Measurements from ENCODE around the gene PDPK1.
"Not testable (repeated sequence)": the region's sequence is repeated elsewhere in the genome, so short reads cannot be mapped to it uniquely, and the experiment has no call there.

The PDPK1 gene

GRCh38 chr16:2531371-2531695 lies 6.5 kb upstream of the PDPK1 start, which contains the start of gene CEMP1:
TSS of gene CEMP1 (minus strand) at chr16:2531408. CDS start at chr16:2531073, 335 bp downstream.
- H3K4me3 ChIP-seq (ENCODE audit: low read depth, low read length), result peak within 1 kb of the TSS; percentile 51
- TF ChIP-seq POLR2A (IDR thresholded peaks at IDR 0.05; ENCODE audit: extremely low read depth, insufficient read length) (no peak), MYC (IDR thresholded peaks at IDR 0.05; ENCODE audit: low read depth, low read length) (no peak), CTCF (IDR thresholded peaks at IDR 0.05; ENCODE audit: low read depth, low read length) (no peak)
- TF ChIP-seq, protein P1, sequence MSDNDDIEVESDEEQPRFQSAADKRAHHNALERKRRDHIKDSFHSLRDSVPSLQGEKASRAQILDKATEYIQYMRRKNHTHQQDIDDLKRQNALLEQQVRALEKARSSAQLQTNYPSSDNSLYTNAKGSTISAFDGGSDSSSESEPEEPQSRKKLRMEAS (IDR thresholded peaks at IDR 0.05; ENCODE audit: low read depth, low read length), result no peak
- no peak for DNase-seq (ENCODE audit: low read depth)

GRCh38 chr16:2531696-2532493 lies 5.9 kb upstream of the PDPK1 start:
- TF ChIP-seq MYC (IDR thresholded peaks at IDR 0.05; ENCODE audit: low read depth, low read length) (no peak), CTCF (IDR thresholded peaks at IDR 0.05; ENCODE audit: low read depth, low read length) (no peak), POLR2A (IDR thresholded peaks at IDR 0.05; ENCODE audit: extremely low read depth, insufficient read length) (peak; percentile 50)
- TF ChIP-seq, protein P1 (IDR thresholded peaks at IDR 0.05; ENCODE audit: low read depth, low read length), result peak; percentile 83
- H3K4me3 ChIP-seq (ENCODE audit: low read depth, low read length), result peak overlapping the region; percentile 51
- peak; percentile 96 for DNase-seq (ENCODE audit: low read depth)

DNA sequence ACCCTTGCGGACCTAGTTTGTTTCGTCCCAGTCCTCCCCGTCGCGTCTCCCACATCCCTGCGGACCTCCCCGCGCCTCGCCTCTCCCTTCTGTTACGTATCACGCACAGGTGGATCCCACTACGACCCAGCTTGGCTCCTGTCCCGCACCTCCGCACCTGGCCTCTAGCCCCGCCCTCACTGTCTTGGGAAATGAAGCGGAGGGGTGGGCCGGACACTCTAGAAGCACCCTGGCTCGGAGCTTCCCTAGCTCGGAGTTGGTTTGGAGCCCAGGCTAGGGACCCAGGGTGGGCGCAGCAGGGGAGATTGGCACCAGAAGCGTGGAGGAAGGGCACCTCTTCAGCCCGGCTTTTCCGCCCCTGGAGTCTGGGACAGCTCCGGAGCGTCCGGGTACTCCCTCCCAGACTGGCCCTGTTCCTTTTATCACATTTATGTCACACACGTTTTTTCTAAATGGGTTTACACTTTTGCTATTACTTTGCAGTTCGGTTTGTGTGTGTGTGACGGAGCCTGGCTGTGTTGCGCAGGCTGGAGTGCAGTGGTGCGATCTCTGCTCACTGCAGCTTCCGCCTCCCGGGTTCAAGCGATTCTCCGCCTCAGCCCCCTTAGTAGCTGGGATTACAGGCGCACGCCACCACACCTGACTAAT lies 5.2 kb upstream of the PDPK1 start:
- DNase-seq (ENCODE audit: low read depth), result peak; percentile 67
- TF ChIP-seq MYC (IDR thresholded peaks at IDR 0.05; ENCODE audit: low read depth, low read length) (no peak), POLR2A (IDR thresholded peaks at IDR 0.05; ENCODE audit: extremely low read depth, insufficient read length) (peak; percentile 1), CTCF (IDR thresholded peaks at IDR 0.05; ENCODE audit: low read depth, low read length) (no peak)
- TF ChIP-seq, protein P1 (IDR thresholded peaks at IDR 0.05; ENCODE audit: low read depth, low read length), result 0 out of 2 replicates have a peak, but pooled peaks have one; percentile 2
- H3K4me3 ChIP-seq (ENCODE audit: low read depth, low read length), result peak overlapping the region; percentile 51

DNA sequence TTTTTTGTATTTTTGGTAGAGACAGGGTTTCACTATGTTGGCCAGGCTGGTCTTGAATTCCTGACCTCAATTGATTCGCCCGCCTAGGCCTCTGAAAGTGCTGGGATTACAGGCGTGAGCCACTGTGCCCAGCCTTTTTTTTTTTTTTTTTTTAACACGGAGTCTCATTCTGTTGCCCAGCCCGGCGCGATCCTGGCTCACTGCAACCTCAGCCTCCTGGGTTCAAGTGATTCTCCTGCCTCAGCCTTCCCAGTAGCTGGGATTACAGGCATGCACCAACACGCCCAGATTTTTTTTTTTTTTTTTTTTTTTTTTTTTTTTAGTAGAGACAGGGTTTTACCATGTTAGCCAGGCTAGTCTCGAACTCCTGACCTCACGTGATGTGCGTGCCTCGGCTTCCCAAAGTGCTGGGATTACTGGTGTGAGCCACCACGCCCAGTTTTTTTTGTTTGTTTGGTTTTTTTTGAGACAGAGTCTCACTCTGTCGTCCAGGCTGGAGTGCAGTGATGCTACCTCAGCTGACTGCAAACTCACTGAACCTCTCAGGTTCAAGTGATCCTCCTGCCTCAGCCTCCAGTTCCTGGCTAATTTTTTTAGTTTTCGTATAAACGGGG lies 4.6 kb upstream of the PDPK1 start:
- not testable (repeated sequence) for DNase-seq (ENCODE audit: low read depth); H3K4me3 ChIP-seq (ENCODE audit: low read depth, low read length)

DNA sequence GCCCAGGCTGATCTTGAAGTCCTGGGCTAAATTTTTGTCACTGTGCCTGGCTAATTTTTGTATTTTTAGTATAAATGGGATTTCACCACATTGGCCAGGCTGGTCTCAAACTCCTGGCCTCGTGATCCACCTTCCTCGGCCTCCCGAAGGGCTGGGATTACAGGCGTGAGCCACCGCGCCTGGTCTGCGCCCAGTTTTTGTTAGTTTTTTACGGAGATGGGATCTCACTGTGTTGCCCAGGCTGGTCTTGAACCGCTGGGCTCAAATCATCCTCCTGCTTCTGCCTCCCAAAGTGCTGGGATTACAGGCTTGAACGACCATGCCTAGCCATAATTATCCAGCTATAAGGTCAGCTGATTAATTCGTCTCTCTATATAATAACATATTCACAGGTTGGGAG lies 3.9 kb upstream of the PDPK1 start:
- H3K4me3 ChIP-seq (ENCODE audit: low read depth, low read length), result no peak overlapping the region
- TF ChIP-seq CTCF (IDR thresholded peaks at IDR 0.05; ENCODE audit: low read depth, low read length) (no peak), POLR2A (IDR thresholded peaks at IDR 0.05; ENCODE audit: extremely low read depth, insufficient read length) (no peak), MYC (IDR thresholded peaks at IDR 0.05; ENCODE audit: low read depth, low read length) (no peak)
- TF ChIP-seq, protein P1 (IDR thresholded peaks at IDR 0.05; ENCODE audit: low read depth, low read length), result no peak
- DNase-seq (ENCODE audit: low read depth), result no peak

- H3K4me3 ChIP-seq (ENCODE audit: low read depth, low read length); DNase-seq (ENCODE audit: low read depth): not testable (repeated sequence)
Observed at GRCh38 chr16:2534335-2534734, 3.5 kb upstream of the PDPK1 start.

Measured in NB4 (cell line).